H9 (cell line): ENCODE results near the gene ZNF746. TPM values are rescaled to one million over a fixed set of nuclear protein-coding genes. Genes with fewer than 3 reads are reported as not detected.

Source experiments
- DNase-seq: peaks from one replicate; pipeline ENCODE4 v3.0.0-alpha.2; 2017
- H2AFZ ChIP-seq: one replicate; pipeline ENCODE4 v1.6.1; 2013; ENCODE audit warnings: mild to moderate bottlenecking, low read length, control low read depth, moderate library complexity
- H2AK5ac ChIP-seq: 2 replicates; pipeline ENCODE4 v1.6.1; 2013; ENCODE audit warnings: low read length, control low read depth, mixed read lengths; ENCODE audit not compliant: insufficient read length
- H2BK120ac ChIP-seq: one replicate; pipeline ENCODE4 v1.6.1; 2013; ENCODE audit warnings: low read depth, mild to moderate bottlenecking, low read length, control low read depth, inconsistent platforms; ENCODE audit not compliant: poor library complexity, severe bottlenecking
- H2BK12ac ChIP-seq: 2 replicates; pipeline ENCODE4 v1.6.1; 2013; ENCODE audit warnings: low read length, control low read depth, mixed read lengths, low read depth; ENCODE audit not compliant: insufficient read length
- H2BK15ac ChIP-seq: 2 replicates; pipeline ENCODE4 v1.6.1; 2013; ENCODE audit warnings: low read depth, low read length, control low read depth
- H2BK20ac ChIP-seq: one replicate; pipeline ENCODE4 v1.6.1; 2013; ENCODE audit warnings: low read depth, mild to moderate bottlenecking, low read length, control low read depth, inconsistent platforms; ENCODE audit not compliant: poor library complexity, severe bottlenecking
- H2BK5ac ChIP-seq: 2 replicates; pipeline ENCODE4 v1.6.1; 2013; ENCODE audit warnings: low read length, control low read depth, mixed read lengths; ENCODE audit not compliant: insufficient read length
- H3K14ac ChIP-seq: 2 replicates; pipeline ENCODE4 v1.6.1; 2013; ENCODE audit warnings: low read length, control low read depth; ENCODE audit not compliant: insufficient read depth
- H3K18ac ChIP-seq: 2 replicates; pipeline ENCODE4 v1.6.1; 2013; ENCODE audit warnings: low read depth, mild to moderate bottlenecking, mixed read lengths, low read length, control low read depth; ENCODE audit not compliant: insufficient read length
- H3K23ac ChIP-seq: 2 replicates; pipeline ENCODE4 v1.6.1; 2013; ENCODE audit warnings: low read length, control low read depth, mixed read lengths, low read depth; ENCODE audit not compliant: insufficient read length
- H3K23me2 ChIP-seq: 2 replicates; pipeline ENCODE4 v1.6.1; 2013; ENCODE audit warnings: low read depth, mild to moderate bottlenecking, mixed read lengths, low read length, control low read depth; ENCODE audit not compliant: insufficient read length, poor library complexity, severe bottlenecking
- H3K27ac ChIP-seq: 2 replicates; pipeline ENCODE4 v1.5.1; 2013; ENCODE audit warnings: low read length, control low read depth, mixed read lengths, low read depth; ENCODE audit not compliant: insufficient read length
- H3K27me3 ChIP-seq: 2 replicates; pipeline ENCODE4 v1.6.1; 2013; ENCODE audit warnings: low read length, control low read depth, inconsistent platforms; ENCODE audit not compliant: insufficient read depth
- H3K4ac ChIP-seq: 2 replicates; pipeline ENCODE4 v1.6.1; 2013; ENCODE audit warnings: low read depth, mild to moderate bottlenecking, control low read depth, inconsistent platforms, low read length, moderate library complexity
- H3K4me1 ChIP-seq: 2 replicates; pipeline ENCODE4 v1.6.1; 2013; ENCODE audit warnings: low read length, control low read depth, inconsistent platforms; ENCODE audit not compliant: insufficient read depth
- H3K4me2 ChIP-seq: 2 replicates; pipeline ENCODE4 v1.6.1; 2013; ENCODE audit warnings: low read length, control low read depth, mixed read lengths; ENCODE audit not compliant: insufficient read length, insufficient read depth
- H3K56ac ChIP-seq: 2 replicates; pipeline ENCODE4 v1.6.1; 2013; ENCODE audit warnings: low read depth, mild to moderate bottlenecking, mixed read lengths, low read length, control low read depth; ENCODE audit not compliant: insufficient read length
- H3K79me1 ChIP-seq: 2 replicates; pipeline ENCODE4 v1.6.1; 2013; ENCODE audit warnings: low read depth, mild to moderate bottlenecking, moderate library complexity, low read length, control low read depth, inconsistent platforms; ENCODE audit not compliant: insufficient read depth, poor library complexity, severe bottlenecking
- H3K79me2 ChIP-seq: 2 replicates; pipeline ENCODE4 v1.6.1; 2013; ENCODE audit warnings: low read length, control low read depth, inconsistent platforms; ENCODE audit not compliant: insufficient read depth
- H3K9ac ChIP-seq: 2 replicates; pipeline ENCODE4 v1.6.1; 2013; ENCODE audit warnings: low read length, control low read depth, mixed read lengths; ENCODE audit not compliant: insufficient read length; ENCODE audit errors: extremely low read depth
- H3K9me3 ChIP-seq: one replicate; pipeline ENCODE4 v1.6.1; 2013; ENCODE audit warnings: low read depth, low read length, inconsistent platforms; ENCODE audit not compliant: control insufficient read depth
- H3T11ph ChIP-seq: one replicate; pipeline ENCODE4 v1.6.1; 2013; ENCODE audit warnings: mild to moderate bottlenecking, low read length, control low read depth, inconsistent platforms
- H4K20me1 ChIP-seq: one replicate; pipeline ENCODE4 v1.6.1; 2013; ENCODE audit not compliant: control insufficient read depth, insufficient read length, insufficient read depth
- H4K5ac ChIP-seq: 2 replicates; pipeline ENCODE4 v1.6.1; 2013; ENCODE audit warnings: low read depth, mild to moderate bottlenecking, mixed read lengths, low read length, control low read depth; ENCODE audit not compliant: insufficient read length
- H4K8ac ChIP-seq: replicated peaks from 2 replicates; pipeline ENCODE4 v1.6.1; 2013; ENCODE audit warnings: low read length, control low read depth, mixed read lengths, low read depth; ENCODE audit not compliant: insufficient read length
- H4K91ac ChIP-seq: 2 replicates; pipeline ENCODE4 v1.6.1; 2013; ENCODE audit warnings: low read depth, mild to moderate bottlenecking, moderate library complexity, mixed read lengths, low read length, control low read depth; ENCODE audit not compliant: insufficient read length
- H3K27ac Mint-ChIP-seq, 3 experiments: 2 replicates in 2 of 3; 3 replicates in 1 of 3; pipeline ENCODE4 v1.8.0; 2020 to 2021; ENCODE audit warnings: mixed read lengths in 3 of 3, mild to moderate bottlenecking in 1 of 3, moderate library complexity in 1 of 3
- H3K27me3 Mint-ChIP-seq: 2 replicates; pipeline ENCODE4 v1.8.0; 2021; ENCODE audit warnings: low read depth, mild to moderate bottlenecking, moderate library complexity, mixed read lengths
- H3K36me3 Mint-ChIP-seq, 3 experiments: 2 replicates in 2 of 3; 3 replicates in 1 of 3; pipeline ENCODE4 v1.8.0; 2020 to 2021; ENCODE audit warnings: low read depth in 3 of 3, mixed read lengths in 3 of 3; ENCODE audit not compliant: insufficient read depth in 1 of 3
- H3K4me1 Mint-ChIP-seq, 2 experiments: 2 replicates each; pipeline ENCODE4 v1.8.0; 2020; ENCODE audit warnings: mixed read lengths in 2 of 2
- H3K4me3 Mint-ChIP-seq, 2 experiments: 2 replicates in 1 of 2; 3 replicates in 1 of 2; pipeline ENCODE4 v1.8.0; 2020 to 2021; ENCODE audit warnings: mild to moderate bottlenecking in 2 of 2, mixed read lengths in 2 of 2, moderate library complexity in 1 of 2
- H3K9me3 Mint-ChIP-seq, 2 experiments: 2 replicates in 1 of 2; 3 replicates in 1 of 2; pipeline ENCODE4 v1.8.0; 2020; ENCODE audit warnings: mild to moderate bottlenecking in 2 of 2, mixed read lengths in 2 of 2, moderate library complexity in 1 of 2
- WGBS: extraction: QIAGEN DNeasy Blood & Tissue Kit; methylation state at CpG from one replicate; pipeline ENCODE4 v1.1.7; 2013; ENCODE audit warnings: missing lambda C conversion rate, low lambda C conversion rate, mixed read lengths; ENCODE audit not compliant: insufficient read length; ENCODE audit errors: extremely low coverage; 5-methylcytosine and 5-hydroxymethylcytosine counted together
- total RNA-seq: library from RNA; stranded (reverse); gene quantifications from 2 replicates; pipeline ENCODE4 v1.2.1, GENCODE V29; 2021
- TF ChIP-seq, protein P1 (sequence below): fragments of 200-600 bp; sonication (generic); conservative IDR thresholded peaks from 3 replicates; pipeline ENCODE4 v1.8.0; 2021; ENCODE audit warnings: antibody characterized with exemption, mild to moderate bottlenecking

ZNF746 gene
- total RNA-seq, 1 experiment from 2014 or later, result 26.7 TPM

DNA sequence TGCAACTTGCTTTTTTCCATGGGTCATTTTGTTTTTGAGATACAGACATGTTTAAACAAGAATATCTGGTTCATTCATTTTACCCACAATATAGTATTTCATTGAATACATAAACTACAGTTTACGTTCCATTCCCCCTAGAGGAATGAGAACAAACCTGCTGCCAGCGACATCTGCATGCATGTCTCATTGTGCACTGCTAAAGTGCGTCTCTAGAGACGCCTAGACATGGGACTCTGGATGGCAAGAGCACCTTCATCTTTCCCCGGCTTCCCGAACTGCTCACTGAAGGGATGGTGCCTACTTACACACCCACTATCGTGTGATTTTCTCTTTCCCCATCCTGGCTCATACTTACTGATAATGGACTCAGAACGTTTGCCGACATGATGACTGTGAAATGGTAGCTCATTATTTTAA is 35.5 kb downstream of the ZNF746 start:
- Histone ChIP-seq H2AK5ac (no peak overlapping the region), H3K23ac (no peak overlapping the region), H3K4ac (no peak overlapping the region), H3K79me2 (no peaks in the 10 kb centered on the region), H2BK5ac (no peak overlapping the region), H2AFZ (no peak overlapping the region), H3K14ac (no peak overlapping the region), H4K91ac (no peak overlapping the region), H3K56ac (no peak overlapping the region), H3T11ph (no peak overlapping the region), H3K4me1 (no peaks in the 10 kb centered on the region), H4K20me1 (no peaks in the 10 kb centered on the region), H3K9ac (no peak overlapping the region), H2BK20ac (no peak overlapping the region), H3K27ac (no peak overlapping the region), H3K27me3 (no peaks in the 10 kb centered on the region; the same call in 1 of the 2 replicates), H3K23me2 (peaks cover 8% of the 10 kb centered on the region), H3K18ac (no peak overlapping the region), H3K4me2 (no peak overlapping the region), H4K8ac (no peak overlapping the region), H3K79me1 (peaks cover 4% of the 10 kb centered on the region), H2BK15ac (no peak overlapping the region), H2BK120ac (no peak overlapping the region), H3K9me3 (no peaks in the 10 kb centered on the region), H2BK12ac (no peak overlapping the region), H4K5ac (no peak overlapping the region)
- no CpG with 5 or more reads among the region's 9 CpGs for WGBS
- Mint-ChIP-seq H3K4me3 (0 out of 5 replicates have a peak overlapping the region, but pooled peaks of 1 of the 2 experiments have one; percentile 16), H3K36me3 (peaks cover 2 to 10% (median 7%) of the 10 kb centered on the region in 3 experiments; a peak in 4 of 7 replicates), H3K27me3 (peaks cover 46% of the 10 kb centered on the region), H3K27ac (no peak overlapping the region), H3K9me3 (peaks cover 9 to 12% of the 10 kb centered on the region in 2 experiments), H3K4me1 (peaks cover 13 to 21% of the 10 kb centered on the region in 2 experiments)
- TF ChIP-seq, protein P1, sequence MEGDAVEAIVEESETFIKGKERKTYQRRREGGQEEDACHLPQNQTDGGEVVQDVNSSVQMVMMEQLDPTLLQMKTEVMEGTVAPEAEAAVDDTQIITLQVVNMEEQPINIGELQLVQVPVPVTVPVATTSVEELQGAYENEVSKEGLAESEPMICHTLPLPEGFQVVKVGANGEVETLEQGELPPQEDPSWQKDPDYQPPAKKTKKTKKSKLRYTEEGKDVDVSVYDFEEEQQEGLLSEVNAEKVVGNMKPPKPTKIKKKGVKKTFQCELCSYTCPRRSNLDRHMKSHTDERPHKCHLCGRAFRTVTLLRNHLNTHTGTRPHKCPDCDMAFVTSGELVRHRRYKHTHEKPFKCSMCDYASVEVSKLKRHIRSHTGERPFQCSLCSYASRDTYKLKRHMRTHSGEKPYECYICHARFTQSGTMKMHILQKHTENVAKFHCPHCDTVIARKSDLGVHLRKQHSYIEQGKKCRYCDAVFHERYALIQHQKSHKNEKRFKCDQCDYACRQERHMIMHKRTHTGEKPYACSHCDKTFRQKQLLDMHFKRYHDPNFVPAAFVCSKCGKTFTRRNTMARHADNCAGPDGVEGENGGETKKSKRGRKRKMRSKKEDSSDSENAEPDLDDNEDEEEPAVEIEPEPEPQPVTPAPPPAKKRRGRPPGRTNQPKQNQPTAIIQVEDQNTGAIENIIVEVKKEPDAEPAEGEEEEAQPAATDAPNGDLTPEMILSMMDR, result no peak
- no peak for DNase-seq
